Activated CD4-positive, CD25-positive, alpha-beta regulatory T cell treated with anti-CD3 and anti-CD28 coated beads, Interleukin-2, amount 50 U/mL, for 72 hours (primary cell): ENCODE measurements around the gene GALNT8.
"Not testable (repeated sequence)": the region's sequence is repeated elsewhere in the genome, so short reads cannot be mapped to it uniquely, and the experiment has no call there.

Experiments
- DNase-seq: peaks from one replicate; pipeline ENCODE4 v3.0.0; 2021

Gene GALNT8, protein sequence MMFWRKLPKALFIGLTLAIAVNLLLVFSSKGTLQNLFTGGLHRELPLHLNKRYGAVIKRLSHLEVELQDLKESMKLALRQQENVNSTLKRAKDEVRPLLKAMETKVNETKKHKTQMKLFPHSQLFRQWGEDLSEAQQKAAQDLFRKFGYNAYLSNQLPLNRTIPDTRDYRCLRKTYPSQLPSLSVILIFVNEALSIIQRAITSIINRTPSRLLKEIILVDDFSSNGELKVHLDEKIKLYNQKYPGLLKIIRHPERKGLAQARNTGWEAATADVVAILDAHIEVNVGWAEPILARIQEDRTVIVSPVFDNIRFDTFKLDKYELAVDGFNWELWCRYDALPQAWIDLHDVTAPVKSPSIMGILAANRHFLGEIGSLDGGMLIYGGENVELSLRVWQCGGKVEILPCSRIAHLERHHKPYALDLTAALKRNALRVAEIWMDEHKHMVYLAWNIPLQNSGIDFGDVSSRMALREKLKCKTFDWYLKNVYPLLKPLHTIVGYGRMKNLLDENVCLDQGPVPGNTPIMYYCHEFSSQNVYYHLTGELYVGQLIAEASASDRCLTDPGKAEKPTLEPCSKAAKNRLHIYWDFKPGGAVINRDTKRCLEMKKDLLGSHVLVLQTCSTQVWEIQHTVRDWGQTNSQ

DNA sequence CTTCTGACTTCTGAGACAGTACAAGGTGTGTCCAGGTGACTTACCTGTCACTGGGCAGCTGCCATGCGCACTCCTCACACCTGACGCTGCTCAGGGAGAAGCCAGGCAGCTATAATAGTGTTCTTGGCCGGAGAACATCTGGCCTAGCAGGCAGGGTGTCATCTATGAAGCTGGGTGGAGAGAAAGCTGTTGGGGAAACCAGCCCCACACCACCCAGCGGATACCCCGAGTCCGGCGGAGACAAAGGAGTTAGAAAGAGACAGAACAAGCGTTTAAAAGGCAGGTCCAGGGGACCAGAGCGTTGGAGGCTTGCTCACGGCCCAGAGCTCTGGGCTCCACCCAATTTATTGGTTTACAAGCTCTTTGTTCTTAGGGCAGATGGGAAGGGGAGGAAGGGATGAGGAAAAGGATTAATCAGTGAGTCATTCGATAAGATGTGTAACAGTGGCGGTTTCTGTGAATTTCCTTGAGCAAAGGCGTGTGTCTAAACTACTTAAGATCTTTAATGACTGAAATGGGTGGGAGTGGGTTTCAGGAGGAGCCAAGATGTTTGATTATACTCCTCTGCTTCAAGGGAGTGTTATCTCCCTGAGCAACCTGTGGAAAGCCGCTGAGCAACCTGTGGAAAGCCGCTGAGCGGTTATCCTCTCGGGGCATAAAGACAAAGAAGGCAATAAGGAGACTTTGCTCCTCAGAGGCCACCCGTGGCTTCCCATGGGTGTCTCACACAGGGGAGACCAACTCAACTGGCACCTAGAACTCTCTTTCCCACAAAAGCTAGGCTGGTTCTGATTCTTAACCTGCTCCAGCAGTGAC is at the start of gene GALNT8:
Gene GALNT8 (plus strand): TSS at position 580 of the 816 bp plus-strand sequence. CDS start 278 bp downstream, outside the sequence.
- DNase-seq = no peak

DNA sequence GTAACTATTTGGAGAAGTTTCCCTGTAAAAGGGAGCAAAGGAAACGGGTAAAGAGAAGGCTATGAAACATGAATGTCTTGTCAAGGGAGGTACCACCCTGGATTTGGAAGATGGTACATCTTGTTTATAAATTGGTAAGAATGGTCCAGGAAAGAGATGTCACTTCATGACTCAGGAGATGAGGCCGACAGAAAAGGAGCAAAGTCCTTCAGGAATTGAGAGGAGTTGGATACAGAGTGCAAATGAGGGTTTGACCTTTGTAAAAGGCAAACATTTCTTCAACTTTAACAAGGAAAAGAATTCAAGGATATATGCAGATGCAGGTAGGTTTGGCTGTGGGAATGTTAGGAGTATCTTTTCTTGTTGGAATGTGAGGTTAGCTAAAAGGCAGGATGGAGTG is 40.5 kb upstream of the GALNT8 start:
- DNase-seq = no peak

DNA sequence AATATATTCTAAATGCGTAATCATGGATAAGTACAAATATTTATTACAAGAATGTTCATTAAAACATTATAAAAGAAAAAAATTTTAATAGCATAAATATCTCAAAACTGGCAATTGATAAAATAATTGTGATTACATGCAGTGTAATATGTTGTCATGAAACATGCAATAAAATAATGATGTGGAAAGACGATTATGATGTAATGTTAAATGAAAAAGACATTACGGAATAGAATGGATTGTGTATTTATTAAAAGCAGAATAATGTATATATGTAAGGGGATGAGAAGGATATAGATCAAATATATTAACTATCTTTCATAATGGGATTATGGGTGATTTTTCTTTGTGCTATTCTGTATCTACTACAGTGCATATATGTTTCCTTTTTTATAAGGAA is 38.5 kb upstream of the GALNT8 start:
- no peak for DNase-seq

DNA sequence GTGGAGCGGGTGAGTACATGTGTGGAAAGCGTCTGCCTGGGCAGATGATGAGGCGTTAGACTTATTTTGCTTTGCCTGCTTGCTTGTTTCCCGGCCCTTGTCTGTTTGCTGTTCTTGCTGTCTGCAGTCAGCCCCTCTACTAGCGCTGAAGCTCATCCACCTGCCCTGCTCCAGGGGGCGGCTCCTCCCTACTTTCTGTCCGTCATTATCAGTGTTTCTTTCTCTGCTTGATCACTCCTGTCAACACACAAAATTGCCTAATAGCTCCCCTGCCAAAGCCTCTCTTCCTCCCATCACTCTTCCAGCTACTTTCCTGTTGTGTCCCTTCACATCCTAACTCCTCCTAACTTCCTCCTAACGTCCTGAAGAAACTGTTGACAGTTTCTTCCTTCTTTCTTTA is 34.9 kb upstream of the GALNT8 start:
- no peak for DNase-seq

DNA sequence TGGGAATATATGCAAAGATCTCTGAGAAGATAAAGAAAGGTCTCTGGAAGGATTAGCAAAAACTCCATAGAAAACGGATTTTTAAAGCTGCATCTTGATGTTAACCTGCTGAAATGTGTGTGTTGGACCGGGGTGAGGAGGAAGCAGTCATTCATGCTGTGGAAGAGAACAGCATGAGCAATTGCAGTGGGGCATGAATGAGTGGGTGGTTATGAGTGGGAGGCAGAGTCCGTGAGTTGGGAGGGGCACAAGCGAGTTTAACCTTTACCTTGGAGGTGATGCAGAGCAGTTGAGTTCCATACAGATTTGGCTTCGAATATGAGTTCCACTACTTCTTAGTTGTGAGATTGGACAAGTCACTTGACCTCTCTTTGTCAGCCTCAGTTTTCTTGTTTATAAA is 29.4 kb upstream of the GALNT8 start:
- DNase-seq = no peak

DNA sequence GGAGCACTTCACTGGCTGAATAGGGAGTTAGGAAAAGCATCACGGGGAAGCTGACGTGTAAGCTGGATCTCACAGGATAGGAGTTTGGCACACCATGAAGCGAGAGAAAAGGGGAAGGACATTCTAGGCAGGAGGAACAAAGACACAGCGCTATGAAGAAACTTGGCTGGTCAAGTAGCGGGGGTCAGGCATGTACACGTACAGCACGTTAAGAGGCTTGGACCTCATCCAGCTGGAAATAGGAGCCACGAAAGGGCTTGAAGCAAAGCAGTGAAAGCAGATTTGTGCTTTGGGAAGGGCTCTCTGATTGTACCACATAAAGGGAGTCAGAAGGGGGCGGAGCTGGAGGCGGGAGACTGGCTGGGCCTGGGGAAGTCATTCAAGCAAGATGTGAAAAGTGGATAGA is 19.6 kb upstream of the GALNT8 start:
- DNase-seq = no peak

DNA sequence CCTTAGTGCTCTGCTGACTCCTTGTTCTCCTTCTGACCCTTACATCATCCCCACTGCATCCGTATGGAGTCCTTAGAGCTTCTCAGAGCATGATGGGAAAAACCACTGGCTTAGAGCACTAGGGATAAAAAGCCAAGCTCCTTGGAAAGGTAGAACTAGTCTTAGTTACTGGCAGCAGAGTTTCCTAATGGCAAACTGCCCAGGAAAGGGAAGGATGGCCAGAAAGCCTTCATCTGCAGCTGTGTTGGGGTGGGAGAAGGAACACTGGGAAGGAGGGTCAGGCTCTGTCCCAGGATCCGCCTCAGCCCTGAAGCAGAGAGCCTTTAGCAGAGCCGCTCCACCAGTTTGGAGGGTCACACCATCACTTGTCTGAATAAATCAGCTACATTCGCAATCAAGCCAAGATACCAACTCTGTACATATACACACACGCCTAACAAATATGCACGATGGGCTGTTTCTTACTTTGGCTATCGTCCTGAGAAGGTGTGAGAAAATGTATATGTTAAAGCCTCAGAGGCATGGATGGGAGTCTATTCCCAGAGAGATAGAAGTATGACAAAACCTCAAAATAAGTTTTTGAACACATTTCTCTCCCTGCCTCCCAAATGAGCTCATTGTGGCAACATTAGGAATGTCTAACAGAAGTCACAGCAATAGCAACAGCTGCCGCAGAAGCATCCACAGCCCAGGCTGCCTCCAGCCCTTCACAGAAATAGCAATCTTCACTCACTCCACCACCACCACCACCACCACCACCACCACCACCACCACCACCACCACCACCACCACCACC is 18.6 kb upstream of the GALNT8 start:
- no peak for DNase-seq

DNA sequence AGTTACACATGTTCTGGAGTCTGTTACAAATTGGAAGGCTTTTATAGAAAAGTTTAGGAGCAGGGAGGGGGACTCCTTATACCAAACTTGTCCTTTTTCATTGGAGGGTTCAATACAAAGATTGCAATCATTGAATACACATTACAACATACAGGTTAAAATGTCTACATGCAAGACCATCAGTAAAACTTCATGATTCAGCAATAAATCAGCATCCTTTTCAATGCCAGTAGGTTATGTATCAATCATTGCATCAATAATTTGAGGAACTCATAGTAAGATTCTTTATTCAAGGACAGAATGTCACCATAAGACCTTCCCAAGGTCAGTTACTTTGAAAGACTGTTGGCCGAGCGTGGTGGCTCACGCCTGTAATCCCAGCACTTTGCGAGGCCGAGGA is 16.5 kb upstream of the GALNT8 start:
- no peak for DNase-seq

DNA sequence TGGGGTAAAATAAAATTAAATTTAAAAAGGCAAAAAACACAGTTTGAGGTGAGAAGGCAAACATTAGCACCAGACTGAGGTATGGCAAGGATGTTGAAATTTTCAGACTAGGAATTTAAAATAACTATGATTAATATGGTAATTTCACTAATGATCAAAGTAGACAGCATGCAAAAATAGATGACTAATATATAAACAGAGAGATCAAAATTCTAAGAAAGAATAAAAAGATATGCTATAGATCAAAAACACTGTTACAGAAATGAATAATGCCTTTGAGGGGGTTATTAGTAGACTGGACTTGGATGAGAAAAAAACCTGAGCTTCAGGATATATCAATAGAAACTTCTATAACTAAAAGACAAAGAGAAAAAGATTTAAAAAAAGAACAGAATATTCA is 14.4 kb upstream of the GALNT8 start:
- no peak for DNase-seq

DNA sequence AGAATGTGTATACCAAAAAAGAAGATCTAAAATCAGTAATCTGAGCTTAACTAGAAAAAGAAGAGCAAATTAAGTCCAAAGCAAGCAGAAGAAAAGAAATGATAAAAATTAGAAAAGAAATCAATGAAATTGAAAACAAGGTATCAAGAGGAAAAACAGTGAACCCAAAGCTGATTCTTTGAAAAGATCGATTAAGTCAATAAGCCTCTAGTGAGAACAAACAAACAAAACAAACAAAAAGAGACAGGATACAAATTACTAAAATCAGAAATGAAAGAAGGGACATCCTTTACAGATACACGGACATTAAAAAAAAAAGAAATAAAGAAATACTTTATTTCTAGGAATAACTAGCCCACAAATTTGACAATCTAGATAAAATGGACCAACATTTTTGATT is 12.9 kb upstream of the GALNT8 start:
- DNase-seq = no peak

DNA sequence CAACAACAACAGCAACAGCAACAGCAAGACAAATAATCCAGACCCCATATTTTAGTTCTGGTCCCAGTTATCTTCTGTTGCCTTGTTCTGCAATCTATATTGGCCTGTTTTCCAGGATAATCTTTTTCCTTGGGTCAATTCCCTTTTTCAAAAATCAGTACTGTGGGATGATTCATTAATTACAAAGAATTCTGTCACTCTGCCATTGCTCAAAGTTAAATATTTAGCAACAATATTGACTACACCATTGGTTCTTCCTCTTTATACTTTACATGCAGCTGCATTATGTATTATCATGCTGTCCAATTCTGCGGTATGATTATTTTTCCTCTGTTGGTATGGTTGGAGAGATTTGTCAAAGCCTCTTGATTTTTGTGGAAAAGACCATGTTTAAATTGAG is 10.1 kb upstream of the GALNT8 start:
- no peak for DNase-seq

DNA sequence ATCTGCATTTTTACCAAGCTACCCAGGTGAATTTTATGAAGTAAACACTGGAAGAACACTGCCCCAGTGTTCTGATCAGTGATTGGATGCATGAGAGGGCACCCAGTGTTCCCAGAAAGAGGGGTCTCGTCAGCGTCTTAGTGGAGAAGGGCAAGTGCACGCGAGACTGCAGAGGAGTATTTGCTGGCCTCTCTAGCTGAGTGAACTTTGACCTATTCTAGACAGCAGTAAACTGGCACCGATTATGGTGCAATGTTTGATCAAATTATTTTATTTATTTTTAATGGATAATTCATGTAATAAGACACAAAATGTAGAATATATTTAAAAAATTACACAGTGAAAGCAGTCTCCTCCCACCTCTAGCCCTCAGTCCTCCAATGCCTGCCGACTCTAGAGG is 5.3 kb upstream of the GALNT8 start:
- DNase-seq = no peak

DNA sequence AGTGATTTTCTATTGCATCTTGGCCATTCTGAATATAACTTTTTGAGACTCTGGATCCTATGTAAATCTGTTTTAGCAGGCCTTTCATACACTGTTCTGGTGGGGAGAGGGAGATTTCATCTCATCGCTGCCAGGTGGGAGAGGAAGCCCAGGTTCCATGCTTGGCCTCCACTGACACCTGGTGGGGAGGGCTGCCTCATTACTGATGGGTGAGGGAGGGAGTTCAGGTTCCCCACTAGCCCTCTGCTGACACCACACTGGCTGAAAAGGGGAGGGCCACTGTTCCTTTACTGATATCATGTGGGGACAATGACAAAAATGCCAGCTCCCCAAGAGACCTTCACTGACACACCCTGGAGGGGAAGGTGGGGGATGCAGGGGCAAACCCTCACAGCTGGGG is 2.4 kb upstream of the GALNT8 start:
- no peak for DNase-seq

DNA sequence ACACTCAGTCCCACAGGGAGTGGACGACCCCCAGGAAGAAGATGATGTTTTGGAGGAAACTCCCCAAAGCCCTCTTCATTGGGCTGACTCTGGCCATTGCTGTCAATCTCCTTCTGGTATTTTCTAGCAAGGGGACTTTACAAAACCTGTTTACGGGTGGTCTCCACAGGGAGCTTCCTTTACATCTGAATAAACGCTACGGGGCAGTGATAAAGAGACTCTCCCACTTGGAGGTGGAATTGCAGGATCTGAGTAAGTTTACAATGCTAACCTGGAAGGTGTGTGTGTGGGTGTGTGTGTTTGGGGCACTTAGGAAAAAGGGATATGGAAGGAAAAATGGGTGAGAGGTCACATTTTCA is 416 bp downstream of the GALNT8 start:
- DNase-seq = no peak

DNA sequence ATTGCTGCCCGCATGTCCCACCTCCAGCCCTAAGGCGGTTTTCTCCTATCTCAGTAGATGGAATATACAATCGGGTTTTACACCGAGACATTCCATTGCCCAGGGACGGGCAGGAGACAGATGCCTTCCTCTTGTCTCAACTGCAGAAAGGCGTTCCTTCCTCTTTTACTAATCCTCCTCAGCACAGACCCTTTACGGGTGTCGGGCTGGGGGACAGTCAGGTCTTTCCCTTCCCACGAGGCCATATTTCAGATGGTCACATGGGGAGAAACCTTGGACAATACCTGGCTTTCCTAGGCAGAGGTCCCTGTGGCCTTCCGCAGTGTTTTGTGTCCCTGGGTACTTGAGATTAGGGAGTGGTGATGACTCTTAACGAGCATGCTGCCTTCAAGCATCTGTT is 1.4 kb downstream of the GALNT8 start:
- not testable (repeated sequence) for DNase-seq

DNA sequence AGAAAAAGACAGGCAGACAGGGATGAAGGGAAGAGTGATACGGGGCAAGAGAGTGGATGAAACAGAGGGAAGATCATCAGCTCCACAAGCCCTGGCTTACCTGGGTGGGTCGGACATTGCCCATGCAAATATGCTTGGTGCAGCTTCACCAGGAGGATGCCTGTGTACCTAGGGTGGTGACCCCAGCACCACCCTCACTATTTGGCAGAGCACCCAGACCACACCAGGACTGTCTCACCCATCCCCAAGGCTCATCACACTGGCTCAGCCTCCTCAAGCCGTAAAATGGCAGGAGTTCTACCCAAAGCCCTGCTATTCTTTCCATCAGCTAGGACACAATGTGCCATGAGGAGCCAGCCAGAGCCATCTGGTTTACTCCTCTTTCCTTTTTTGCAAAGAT is 3.0 kb downstream of the GALNT8 start:
- no peak for DNase-seq

DNA sequence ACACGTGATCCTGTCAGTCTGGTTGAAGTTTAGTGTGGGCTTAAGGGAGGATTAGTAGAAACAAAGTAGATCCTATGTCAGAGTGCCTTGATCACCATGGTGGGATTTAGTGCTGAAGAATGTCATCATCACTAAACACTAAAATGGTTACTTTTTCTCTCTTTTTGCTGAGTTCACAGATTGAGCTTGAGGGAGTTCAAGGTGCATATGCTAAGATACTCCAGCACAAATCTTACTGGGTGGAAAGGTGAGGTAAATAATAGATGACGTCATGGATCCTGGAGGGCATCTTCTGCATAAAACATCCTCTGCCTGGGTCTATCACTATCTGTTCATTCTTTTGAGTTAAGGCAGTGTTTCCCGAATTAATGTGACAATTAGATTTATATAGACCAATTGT is 4.9 kb downstream of the GALNT8 start:
- no peak for DNase-seq

DNA sequence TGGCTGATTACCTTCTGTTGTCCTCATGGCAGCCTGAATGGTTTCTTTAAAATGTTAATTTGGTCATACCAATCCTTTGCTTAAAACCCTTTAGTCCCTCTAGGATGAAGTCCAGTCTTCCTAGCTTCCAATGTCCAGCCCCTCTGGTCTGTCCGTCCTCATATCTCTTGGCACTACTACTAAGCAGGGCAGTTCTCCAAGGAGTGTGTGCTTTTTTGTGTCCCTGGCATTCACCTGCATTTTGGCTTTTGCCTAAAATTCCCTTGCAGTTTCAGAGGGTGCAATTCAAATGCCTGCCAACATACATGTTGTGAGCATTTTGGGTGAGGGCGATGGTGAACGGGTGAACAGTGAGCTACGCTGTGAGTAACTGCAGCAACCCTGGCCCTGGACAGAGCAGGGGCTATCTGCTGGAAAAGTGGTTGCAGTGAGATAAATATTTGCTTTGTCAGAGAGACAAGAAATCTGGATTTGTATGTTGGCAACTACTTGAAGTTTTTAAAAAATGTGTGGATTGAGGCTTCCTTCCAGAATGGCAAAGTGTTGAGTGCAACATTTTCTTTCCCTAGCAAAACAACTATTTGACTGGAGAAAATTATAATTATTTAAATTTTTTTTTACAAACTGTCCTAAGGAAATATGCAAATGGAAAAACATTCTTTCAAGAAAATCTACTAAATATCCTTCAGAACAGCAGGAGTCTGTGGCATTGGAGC is 14.6 kb downstream of the GALNT8 start:
- DNase-seq = no peak

DNA sequence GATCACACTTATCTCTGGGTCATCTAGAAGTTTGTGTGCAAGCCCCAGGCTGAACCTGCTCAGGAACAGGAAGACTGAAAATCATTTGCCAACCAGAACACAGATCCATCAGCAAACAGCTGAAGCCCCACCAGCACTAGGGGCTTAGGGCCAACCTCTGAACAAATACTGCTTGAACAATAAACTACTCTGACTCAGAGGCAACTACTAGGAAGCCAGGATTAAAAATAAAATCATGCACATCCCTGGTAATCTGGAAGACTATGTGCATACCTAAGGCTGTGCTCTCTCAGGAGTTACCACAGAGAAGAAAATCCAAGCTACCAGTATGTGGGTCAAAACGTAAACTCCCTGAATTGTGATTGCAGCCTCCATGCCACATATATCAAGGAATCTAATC is 15.9 kb downstream of the GALNT8 start:
- no peak for DNase-seq

DNA sequence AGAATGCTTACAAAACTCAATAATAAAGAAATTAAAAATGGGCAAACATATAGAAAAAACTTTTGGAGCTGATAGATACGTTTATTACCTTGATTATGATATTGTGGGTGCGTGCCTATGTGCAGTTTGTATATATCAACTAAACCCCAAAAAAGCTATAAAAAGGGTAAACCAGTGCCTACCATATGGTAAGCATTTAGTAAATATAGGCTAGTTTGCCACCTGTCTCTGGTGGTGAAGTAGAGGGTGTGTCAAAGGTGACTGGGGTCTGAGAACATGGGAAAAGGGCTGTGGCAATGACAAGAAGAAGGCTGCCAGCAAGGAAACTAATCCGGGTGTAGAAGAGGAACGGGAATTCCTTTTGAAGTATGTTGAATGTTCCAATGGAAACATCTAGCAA is 18.3 kb downstream of the GALNT8 start:
- no peak for DNase-seq

DNA sequence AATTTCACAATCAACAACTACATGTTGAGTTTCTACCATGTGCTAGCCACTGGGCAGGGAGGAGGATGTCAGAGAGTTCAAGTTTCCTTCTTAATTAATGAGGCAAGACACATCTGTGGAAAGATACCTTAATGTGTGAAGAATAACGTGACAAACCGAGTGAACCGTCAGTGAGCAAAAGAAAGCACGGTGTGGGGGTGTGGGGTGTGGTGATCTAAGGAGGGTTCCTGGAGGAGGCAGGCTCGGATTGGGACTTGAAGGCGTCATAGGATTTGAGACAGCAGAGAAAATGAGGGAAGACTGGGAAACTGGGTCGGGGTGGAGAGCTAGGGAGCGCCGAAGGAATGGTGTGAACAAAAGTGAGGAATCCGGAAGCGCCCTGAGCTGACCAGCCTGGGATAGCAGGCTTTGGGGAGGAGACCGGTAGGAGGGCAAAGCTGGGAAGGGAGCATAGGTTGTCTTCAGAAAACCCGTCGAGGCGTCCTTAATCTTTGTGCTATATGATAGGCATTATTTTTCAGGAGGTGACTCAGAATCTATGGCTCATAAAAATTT is 22.3 kb downstream of the GALNT8 start:
- DNase-seq = no peak

DNA sequence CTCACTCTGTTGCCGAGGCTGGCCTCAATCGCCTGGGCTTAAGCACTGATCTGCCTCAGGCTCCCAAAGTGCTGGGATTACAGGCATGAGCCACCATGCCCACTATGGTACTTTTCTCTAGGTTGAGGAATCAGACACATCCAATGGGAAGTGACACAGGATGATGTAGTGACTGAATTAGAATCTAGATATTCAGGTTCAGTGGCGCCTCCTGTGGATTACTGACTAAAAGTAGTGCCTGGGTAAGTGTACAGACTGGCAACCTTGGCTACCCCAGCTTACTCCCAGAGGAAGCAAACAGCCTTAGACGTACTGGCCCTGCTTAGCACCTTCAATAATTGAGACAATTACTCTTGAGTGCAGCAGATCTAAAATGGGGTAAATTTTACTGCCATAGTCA is 22.8 kb downstream of the GALNT8 start:
- DNase-seq = no peak
